T-helper 9 cell (primary cell): ENCODE measurements around the gene SNAPC4.
"Not testable (repeated sequence)": the region's sequence is repeated elsewhere in the genome, so short reads cannot be mapped to it uniquely, and the experiment has no call there.

Experiments
- DNase-seq: peaks from one replicate; pipeline ENCODE4 v3.0.0-alpha.2; 2020

Gene SNAPC4

GRCh38 chr9:136409557-136410455 lies 9.8 kb upstream of the SNAPC4 start:
- peak; percentile 21 for DNase-seq

- DNase-seq = no peak
These were observed 7.9 kb upstream of the SNAPC4 start for GRCh38 chr9:136407911-136408310.

- not testable (repeated sequence) for DNase-seq
These were observed 7.1 kb upstream of the SNAPC4 start for GRCh38 chr9:136407061-136407460.

GRCh38 chr9:136405904-136406303 lies 5.9 kb upstream of the SNAPC4 start:
- not testable (repeated sequence) for DNase-seq

GRCh38 chr9:136405481-136405880 lies 5.5 kb upstream of the SNAPC4 start:
- DNase-seq = no peak

- no peak for DNase-seq
These were observed 4.8 kb upstream of the SNAPC4 start for GRCh38 chr9:136404801-136405136.

- peak; percentile 26 for DNase-seq
These were observed 4.2 kb upstream of the SNAPC4 start for GRCh38 chr9:136403915-136404800.

- peak; percentile 62 for DNase-seq
These were observed 3.6 kb upstream of the SNAPC4 start for GRCh38 chr9:136403538-136403914.

- no peak for DNase-seq
These were observed 2.1 kb upstream of the SNAPC4 start for GRCh38 chr9:136402067-136402466.

- DNase-seq = no peak
These were observed 1.4 kb upstream of the SNAPC4 start for GRCh38 chr9:136401173-136401922.

- peak; percentile 20 for DNase-seq
These were observed 563 bp downstream of the SNAPC4 start for GRCh38 chr9:136399176-136400037.

- no peak for DNase-seq
These were observed 1.7 kb downstream of the SNAPC4 start for GRCh38 chr9:136398286-136398685.

- no peak for DNase-seq
These were observed 2.3 kb downstream of the SNAPC4 start for GRCh38 chr9:136397643-136398042.

GRCh38 chr9:136396219-136396515 lies 3.8 kb downstream of the SNAPC4 start:
- no peak for DNase-seq

- no peak for DNase-seq
These were observed 4.4 kb downstream of the SNAPC4 start for GRCh38 chr9:136395345-136396218.

GRCh38 chr9:136395020-136395340 lies 5.0 kb downstream of the SNAPC4 start:
- DNase-seq = no peak

- no peak for DNase-seq
These were observed 5.5 kb downstream of the SNAPC4 start for GRCh38 chr9:136394312-136395019.

GRCh38 chr9:136393531-136393930 lies 6.4 kb downstream of the SNAPC4 start:
- no peak for DNase-seq

GRCh38 chr9:136392538-136393449 lies 7.2 kb downstream of the SNAPC4 start:
- no peak for DNase-seq
